ENCODE results near the gene NCKAP5.
"Not testable (repeated sequence)": the region's sequence is repeated elsewhere in the genome, so short reads cannot be mapped to it uniquely, and the experiment has no call there.

Gene NCKAP5

GRCh38 chr2:132830321-132830827 is 737.9 kb downstream of the NCKAP5 start:
- no peak for DNase-seq

DNA sequence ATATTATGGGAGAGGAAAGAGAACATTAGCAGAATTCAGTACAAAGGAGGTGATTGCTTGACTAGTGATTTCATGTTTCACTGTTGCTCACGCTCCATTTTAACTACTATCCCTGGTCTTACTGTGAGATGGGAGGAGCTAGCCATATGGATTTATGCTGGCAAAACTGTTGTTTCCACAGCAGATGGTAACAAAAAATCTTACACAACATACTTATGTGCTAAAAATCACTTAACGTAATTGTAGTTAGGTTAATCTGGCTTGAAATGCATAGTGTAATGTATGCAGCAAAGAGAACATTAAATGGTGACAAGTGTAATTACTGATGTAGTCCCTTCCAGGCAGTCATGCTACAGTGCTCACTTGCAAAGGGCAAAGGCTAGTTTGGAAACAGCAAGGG is 742.7 kb downstream of the NCKAP5 start:
- no peak for DNase-seq

- DNase-seq: no peak
Observed at GRCh38 chr2:132824716-132825115, 743.5 kb downstream of the NCKAP5 start.

DNA sequence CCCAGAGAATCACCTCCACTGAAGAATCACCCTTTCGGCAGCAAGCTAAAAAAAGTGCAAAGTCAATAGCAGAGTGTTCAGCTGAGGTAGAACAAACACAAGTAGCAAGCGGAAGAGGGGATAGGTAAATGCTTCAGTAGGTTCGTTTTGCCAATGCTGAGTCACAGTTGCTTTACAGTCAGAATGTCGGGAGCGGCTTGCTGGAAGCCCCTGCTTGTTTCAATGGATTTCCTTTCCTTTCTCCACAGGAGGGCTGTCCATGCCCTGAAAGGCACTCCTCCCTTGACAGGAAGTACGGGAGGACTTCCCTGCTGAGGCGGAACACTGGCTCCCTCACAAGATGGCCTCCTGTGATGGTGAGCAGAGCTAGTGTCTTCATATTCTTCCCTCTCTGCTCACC is 752.0 kb downstream of the NCKAP5 start:
- no peak for DNase-seq

GRCh38 chr2:132815516-132815915 is 752.7 kb downstream of the NCKAP5 start:
- DNase-seq: no peak

DNA sequence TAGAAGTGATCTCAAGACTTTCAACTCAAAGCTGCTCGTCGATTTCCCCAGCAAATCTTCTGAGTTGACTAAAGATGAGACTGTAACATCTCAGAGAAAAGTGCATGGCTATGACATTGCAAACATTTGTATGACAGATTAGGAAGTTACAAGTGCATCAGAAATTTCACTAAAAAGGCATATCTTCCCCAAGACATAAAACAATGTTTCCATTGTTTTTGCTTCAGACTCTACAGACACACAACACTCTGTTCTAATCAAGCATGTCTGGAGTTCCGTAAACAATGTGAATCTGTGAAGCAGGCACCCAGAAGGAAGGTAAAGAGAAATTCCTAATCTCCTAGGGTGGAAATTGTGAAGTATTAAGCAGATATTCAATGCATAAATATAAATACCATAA is 753.6 kb downstream of the NCKAP5 start:
- DNase-seq: no peak

DNA sequence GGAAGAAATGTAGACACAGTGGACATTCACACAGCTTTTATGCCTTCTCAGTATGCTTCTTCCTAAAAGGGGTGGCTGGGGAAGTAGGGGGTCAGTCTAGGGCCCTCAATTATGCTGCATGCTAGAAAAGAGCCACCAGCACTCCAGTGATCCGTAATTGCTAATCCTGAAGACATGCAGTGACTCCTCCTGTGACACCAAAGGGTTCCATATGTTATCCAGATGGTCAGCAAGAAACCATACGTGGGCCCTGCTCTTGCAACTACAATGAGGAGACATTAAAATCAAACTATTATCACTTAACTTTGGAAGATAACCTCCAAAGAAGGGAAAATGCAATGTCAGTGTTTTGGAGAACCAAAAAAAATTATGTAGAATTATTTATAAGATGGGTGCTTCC is 754.8 kb downstream of the NCKAP5 start:
- no peak for DNase-seq

DNA sequence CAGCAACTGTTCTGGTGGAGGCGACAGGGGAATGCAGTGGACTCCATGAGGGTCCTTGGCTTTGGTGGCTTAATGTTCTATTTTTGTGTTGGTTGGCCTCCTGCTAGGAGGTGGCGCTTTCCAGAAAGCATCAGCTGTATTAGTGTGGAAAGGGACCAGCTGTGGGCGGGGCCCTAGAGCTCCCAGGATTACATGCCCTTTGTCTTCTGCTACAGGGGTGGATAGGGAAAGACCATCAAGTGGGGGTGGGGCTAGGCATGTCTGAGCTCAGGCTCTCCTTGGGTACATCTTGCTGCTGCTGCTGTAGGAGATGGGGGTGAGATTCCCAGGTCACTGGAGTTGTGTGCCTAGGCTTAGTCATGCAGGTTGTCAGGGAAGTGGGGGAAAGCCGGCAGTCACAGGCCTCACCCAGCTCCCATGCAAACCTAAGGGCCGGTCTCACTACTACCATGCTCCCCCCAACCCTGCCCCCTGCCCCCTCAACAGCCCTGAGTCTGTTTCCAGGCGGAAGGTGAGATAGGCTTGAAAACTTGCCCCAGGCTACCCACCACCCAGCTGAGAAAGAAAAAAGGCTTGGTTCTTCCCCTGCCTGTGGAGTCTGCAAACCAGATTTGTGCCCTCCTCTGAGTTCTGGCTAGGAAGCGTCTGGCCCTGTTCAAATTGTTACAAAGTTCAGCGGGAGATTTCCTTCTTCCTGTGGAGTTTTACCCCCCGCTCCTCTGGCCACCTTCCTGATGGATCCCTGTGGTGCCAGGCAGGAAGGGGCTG is 756.9 kb downstream of the NCKAP5 start:
- DNase-seq: no peak

GRCh38 chr2:132809962-132810361 is 758.3 kb downstream of the NCKAP5 start:
- DNase-seq: not testable (repeated sequence)

- DNase-seq: no peak
Observed at GRCh38 chr2:132804051-132804450, 764.2 kb downstream of the NCKAP5 start.

DNA sequence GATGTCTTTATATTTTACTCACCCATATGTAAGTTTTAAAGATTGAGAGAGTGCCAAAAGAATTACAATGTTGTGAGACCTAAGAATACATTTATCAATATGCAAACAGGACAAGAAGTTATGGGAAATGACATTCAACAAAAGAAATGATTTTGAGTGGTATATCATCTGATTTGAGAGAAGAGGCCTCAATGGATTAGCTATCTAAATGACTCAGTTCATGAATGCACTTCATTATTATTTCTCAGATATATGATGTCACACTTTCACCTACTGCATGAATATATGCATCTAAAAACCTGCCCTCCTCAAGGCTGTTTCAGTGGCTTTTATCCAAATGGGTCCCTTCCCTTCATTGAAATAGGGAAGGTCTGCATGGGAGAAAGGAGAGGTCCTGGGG is 769.9 kb downstream of the NCKAP5 start:
- DNase-seq: no peak

DNA sequence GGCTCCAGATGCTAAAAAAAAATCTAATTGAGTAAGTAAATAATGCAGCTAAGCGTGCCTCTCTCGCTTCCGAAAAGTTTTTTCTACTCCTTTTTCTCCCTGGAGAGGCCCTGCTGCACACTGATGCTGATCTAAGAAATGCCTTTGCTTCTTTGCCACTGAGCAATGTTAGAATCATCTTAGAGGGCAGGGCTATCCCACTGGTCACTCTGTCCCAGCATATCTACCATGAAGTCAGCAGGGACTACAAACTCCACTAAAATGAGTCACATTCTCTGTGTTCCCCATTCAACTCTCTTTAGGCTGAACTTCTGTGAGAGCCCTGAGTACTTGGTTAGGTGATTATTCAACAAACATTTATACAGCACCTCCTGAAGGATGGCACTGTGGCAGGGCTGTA is 770.7 kb downstream of the NCKAP5 start:
- no peak for DNase-seq

DNA sequence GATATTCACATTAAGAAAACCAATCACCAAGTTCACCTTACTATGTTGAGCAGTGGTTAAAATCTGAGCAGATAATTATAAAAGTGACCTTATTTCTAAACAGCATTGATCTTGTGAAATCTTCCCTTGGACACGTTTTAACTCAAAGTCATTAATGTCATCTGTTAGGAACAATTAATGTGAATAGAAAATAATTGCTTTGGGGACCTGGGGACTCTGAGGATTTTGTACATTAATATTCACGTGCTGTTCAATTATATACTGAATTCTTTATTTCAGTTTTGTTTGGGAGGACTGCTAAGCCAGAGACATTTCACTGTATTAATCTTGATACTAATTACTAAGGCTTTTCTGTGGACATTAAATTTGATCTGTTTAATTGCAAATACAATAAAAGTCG is 771.2 kb downstream of the NCKAP5 start:
- DNase-seq: no peak

DNA sequence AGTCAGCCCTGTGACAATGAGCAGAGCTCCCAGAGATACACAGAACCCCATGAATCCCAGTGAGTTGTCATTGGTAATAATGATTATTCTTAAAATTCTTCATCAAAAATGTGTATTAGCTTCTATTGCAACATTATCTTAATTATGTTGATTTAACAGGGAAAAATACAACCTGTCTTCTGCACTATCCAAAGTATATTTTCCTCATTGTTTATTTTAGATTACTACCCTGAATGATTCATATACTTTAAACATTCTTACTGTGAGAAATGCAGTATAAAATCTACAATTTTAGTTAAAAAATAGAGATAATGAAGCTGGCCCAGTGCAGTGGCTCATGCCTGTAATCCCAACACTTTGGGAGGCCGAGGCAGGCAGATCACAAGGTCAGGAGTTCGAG is 773.0 kb downstream of the NCKAP5 start:
- no peak for DNase-seq

DNA sequence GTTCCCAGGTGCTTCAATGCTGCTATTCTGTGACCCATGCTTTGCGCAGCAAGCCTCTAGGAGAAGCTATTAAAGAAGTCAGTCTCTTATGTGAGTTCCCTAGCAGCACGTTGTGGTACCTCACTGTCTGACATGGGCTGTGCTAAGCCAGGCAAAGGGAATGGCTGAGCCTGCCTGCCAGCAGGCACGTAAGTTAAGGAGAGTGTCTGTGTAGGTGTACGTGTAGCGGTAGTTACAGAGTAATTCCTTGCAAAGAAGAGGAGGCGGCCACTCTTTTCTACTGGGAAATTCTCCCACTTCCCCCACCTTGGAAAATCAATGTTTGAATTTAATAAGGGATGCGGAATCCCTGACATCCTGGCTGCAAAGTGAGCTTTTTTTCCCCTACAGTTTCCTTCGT is 774.7 kb downstream of the NCKAP5 start:
- no peak for DNase-seq

DNA sequence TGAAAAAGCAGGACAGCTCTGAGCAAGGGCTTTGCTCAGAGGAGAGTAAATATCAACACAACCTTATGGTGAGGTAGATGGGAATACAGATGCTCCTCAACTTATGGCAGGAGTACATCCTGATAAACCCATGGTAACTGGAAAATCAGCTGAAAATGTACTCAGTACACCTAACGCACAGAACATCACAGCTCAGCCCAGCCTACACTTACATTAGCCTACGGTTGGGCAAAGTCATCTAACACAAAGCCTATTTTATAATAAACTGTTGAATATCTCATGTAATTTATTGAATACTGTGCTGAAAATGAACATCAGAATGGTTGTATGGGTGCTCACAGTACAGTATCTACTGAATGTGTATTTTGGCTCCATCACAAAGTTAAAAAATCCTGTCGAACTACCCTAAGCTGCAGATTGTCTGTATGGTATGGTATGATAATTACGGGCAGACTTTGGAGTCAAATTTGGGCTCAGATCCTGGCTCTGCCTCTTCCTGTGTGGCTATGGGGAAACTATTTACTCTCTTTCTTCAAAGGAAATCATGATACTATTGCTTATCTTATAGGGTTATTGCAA is 778.0 kb downstream of the NCKAP5 start:
- no peak for DNase-seq

- no peak for DNase-seq
Observed at GRCh38 chr2:132789066-132789465, 779.2 kb downstream of the NCKAP5 start.

- DNase-seq: no peak
Observed at GRCh38 chr2:132788310-132788838, 779.9 kb downstream of the NCKAP5 start.

- no peak for DNase-seq
Observed at GRCh38 chr2:132783883-132784282, 784.4 kb downstream of the NCKAP5 start.

DNA sequence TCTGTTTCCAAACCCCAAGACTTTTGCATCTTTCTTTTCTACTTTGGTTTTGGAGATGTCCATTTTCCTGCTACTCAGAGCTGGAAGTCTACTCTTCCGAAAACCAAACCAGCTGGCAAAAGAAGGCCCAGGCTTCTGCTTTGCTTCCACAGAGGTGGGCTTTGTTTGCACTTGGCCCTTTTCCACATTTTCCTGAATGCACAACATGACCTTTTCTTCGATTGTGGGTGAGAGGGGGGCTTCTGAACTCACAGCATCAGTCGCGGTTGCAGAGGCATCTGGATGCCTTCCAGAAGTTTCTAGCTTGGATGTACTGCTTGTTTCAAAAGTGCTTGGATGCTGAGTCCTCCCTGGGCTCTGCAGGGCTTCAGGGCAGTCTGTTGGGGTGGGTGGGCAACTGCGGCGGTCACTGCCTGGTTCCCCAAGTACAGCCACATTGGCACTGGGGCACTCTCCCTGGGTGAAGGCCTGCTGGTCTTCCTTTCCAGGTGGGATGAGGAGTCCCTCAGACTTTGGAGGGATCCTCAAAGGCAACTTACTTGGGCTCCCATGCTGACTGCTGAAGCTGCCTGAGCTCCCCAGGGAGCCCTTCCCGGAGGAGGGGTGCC is 786.0 kb downstream of the NCKAP5 start:
- DNase-seq: no peak

- no peak for DNase-seq
Observed at GRCh38 chr2:132780651-132781050, 787.6 kb downstream of the NCKAP5 start.

DNA sequence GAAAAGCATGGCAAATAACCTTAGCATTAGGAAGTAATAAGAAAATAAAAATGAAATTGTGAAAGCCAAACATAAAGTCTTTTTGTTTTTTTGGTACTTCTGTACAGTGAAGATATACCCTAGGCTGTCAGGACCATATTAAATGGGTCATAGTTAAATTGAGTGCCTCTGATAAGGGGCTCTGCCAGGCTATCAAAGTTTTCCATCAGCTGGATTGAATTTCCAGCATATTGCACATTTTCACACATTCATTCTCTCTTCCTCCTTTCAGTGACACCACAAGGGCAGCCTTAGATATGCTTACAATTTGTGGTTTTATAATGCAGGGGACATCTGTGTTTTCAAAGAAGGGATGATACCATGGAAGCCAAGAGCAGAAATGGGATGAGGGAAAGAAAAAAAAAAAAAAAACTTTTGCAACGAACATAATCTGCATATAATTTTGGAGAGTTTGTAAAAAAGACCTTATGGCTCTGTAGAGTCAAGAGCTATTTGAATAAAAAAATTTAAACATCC is 789.0 kb downstream of the NCKAP5 start:
- DNase-seq: no peak

GRCh38 chr2:132776287-132776686 is 792.0 kb downstream of the NCKAP5 start:
- no peak for DNase-seq

- no peak for DNase-seq
Observed at GRCh38 chr2:132774189-132774588, 794.1 kb downstream of the NCKAP5 start.
